Cerebellar nuclear complex (tissue), 1 donor: Measurements from ENCODE around the gene DENND2A.
"Not testable (repeated sequence)": the region's sequence is repeated elsewhere in the genome, so short reads cannot be mapped to it uniquely, and the experiment has no call there.

Source experiments
- DNase-seq, 2 experiments: peaks; one replicate each; lab custom pipeline; 2025; lab: John Stamatoyannopoulos, UW

DENND2A gene

DNA sequence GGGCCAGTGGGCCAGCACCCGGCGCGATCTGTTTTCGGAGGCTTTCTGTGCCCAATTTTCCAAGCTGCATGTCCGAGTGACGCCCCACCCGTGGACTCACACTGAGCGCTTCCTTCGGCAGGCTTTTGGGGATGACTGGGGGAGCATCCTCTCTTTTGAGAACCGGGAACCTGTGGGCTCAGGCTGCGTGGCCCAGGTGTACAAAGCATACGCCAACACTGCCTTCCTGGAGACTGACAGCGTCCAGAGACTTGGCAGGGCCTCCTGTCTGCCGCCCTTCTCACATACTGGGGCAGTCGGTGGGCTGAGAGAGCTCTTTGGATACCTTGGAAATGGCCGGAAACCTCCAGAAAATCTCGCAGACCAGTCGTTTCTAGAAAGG, 33.2 kb upstream of the DENND2A start:
- no peak for DNase-seq

DNA sequence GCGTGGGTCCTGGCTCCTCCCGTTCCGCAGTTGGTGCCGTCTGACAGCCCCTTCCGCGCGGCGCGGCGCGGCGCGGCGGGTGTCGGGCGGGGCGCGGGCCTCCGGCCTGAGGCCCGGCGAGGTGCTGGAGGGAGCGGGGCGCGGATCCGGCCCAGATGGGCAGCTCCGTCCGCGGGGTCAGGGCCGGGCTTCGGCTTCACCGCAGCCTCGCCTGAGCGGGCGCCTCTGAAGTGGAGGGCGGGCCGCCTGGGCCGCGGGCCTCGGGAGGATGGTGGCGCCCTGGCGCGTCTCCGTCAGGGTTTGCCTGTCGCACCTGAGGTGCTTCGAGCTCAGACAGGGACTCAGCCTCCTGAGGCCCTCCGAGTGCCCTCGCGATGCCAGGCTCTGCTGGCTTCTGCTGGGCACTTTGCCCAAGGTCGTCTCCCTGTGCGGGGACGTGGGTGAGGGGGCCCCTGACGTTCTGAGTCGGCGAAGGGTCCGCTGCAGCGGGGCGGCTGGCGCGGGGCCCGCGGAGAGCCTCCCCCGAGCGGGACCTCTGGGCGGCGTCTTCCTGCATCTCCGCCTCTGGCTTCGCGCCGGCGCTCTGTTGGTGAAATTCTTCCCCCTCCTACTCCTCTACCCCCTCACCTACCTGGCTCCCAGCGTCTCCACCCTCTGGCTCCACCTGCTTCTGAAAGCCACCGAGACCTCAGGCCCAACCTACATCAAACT, 32.6 kb upstream of the DENND2A start:
- no peak for DNase-seq

DNA sequence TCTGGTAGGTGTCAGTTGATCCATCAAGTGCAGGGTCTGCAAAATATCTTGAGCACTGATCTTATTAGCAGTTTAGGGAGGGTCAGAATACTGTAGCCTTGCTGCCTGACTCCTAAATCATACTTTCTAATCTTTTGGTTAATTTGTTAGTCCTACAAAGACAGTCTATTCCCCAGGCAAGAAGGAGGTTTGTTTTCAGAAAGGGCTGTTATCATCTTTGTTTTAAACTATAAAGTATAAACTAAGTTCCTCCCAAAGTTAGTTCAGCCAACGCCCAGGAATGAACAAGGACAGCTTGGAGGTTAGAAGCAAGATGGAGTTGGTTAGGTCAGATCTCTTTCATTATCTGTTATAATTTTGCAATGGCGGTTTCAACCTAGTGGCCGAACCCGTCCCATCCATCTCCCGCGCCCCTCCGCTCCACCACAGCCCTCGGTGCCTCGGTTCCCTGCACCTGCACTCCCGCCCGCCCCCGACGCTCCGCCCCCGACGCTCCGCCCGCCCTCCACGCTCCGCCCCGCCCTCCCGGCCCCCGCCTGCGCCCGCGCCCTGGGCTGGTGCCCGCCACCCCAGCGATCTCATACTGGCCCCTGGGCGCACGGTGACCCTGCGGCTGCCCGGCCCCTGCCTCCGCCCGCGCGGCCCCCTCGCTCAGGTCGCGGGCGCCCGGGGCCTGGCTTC, 31.9 kb upstream of the DENND2A start, which contains the start of gene ADCK2:
TSS of gene ADCK2 (plus strand) at position 564 of the 681 bp plus-strand sequence. CDS start 386 bp downstream, outside the sequence.
- no peak for DNase-seq

DNA sequence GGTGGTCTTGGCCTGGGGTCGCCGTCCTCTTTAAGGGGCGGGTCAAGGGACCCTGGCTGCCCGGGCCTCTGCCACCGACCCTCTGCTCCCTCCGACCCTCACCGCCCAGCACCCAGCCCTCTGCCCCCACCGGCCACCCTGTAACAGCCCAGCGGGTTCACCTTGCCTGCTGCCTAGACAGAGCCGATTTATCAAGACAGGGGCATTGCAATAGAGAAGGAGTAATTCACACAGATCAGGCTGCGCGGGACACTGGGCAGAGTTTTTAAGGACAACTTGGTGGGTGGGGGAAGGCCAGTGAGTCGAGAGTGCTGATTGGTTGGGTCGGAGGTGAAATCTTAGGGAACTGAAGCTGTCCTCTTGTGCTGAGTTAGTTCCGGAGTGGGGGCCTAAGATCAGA, 31.4 kb upstream of the DENND2A start:
- DNase-seq: no peak

DNA sequence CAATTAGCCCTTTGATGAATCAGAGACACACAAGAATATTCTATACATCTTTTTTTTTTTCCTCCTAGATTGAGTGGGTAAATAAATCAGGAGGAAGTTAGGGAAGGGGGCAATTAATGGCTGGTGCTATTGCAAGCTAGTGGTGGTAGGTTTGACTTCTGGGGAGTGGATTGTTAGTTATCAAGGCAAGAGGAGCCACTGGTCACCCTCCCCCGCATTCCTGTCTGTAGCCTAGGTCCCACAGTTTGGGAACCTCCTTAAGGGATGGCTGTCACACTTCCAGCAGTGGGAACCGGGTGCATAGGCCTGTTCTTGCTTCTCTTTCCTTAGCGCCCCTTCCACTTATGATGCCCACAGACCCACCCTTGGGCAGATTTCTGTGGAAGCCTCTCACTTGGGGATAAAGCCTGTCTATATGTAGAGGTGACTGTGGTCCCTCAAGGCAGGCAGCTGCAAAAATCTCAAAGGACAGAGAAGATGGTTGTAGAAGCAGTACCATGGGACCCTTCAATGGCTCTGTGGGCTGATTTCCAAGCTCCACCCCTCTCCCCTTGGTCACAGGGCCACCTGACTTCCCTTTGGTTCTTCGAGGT, 29.8 kb upstream of the DENND2A start:
- DNase-seq: no peak

DNA sequence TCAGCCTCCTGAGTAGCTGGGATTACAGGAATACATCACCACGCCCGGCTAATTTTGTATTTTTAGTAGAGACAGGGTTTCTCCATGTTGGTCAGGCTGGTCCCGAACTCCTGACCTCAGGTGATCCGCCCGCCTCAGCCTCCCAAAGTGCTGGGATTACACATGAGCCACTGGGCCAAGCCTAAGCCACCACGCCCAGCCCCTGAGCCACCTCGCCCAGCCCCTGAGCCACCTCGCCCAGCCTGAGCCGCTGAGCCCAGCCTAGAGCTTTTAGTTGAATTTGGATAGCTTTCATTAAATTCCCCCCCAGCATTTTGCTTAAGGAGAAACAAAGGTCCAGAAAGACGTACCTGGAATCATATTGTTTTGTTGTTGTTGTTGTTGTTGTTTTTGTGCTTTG, 29.2 kb upstream of the DENND2A start:
- DNase-seq: not testable (repeated sequence)

DNA sequence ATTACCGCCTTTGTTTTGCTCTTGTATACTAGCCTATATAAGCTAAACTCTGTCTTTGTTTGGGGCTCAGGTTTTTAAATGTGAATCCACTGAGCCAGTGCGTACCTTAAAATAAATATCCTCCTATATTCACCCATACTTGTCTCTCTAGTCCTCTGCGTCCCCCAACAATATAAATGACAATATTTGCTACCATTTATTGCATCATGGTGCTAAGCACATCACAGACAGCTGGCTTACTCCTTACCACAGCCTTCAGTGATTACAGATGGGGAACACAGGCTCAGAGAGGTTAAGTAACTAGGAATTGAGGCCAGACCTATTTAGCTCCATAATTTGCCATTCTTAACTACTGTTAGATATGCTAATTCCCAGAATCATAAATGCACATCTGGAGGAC, 28.7 kb upstream of the DENND2A start:
- no peak for DNase-seq

DNA sequence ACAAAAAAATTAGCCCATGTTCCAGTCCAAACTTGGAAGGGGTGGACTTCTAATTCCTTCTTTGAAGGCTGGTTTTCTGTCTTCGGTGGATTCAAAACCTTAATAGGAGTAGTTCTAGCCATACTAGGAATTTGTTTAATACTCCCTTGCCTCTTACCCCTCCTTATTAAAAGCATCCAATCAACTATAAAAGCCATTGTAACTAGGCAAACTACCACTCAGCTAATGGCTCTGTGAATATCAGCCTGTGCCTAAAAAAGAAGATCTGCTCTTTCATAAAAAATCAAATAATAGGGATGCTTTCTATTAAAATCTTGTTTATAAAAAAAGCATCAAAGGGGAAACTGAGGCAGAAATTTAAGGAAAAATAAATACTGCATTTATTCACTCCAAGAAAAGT, 28.0 kb upstream of the DENND2A start:
- DNase-seq: no peak

DNA sequence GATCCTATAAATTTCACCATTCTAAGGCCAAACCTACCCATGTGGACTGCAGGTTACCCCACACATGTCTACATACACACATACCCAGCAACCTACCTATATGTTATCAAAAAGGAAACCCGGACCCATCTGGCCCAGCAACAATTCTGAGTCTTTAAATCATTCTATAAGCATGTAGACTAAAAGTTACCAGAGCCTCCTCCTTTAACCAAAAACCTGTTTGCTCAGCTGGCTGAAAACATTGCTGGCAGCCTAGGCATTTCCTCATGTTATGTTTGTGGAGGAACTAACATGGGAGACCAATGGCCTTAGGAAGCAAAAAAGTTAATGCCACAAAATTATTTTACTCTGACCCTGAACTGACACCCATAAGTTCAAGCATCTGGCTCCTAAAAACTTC, 26.9 kb upstream of the DENND2A start:
- DNase-seq: no peak

DNA sequence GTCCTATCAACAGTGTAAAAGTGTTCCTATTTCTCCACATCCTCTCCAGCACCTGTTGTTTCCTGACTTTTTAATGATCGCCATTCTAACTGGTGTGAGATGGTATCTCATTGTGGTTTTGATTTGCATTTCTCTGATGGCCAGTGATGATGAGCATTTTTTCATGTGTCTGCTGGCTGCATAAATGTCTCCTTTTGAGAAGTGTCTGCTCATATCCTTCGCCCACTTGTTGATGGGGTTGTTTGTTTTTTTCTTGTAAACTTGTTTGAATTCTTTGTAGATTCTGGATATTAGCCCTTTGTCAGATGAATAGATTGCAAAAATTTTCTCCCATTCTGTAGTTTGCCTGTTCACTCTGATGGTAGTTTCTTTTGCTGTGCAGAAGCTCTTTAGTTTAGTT, 22.3 kb upstream of the DENND2A start:
- DNase-seq: not testable (repeated sequence)

DNA sequence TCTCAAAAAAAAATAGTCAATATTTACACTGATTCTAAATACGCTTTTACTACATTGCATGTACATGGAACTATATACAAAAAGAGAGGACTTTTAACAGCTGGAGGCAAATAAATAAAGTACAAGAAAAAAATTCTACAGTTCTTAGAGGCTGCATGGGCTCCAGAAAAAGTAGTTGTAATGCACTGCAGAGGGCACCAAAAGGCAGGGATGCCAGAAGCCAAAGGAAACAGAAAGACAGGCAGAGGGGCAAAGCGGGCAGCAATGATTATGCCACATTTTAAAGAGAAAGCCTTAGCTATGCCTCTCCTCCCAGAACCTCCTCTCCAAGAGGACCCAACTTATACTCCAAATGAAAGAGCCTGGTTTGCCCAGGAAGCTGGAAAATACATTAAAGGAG, 20.5 kb upstream of the DENND2A start:
- DNase-seq: no peak

DNA sequence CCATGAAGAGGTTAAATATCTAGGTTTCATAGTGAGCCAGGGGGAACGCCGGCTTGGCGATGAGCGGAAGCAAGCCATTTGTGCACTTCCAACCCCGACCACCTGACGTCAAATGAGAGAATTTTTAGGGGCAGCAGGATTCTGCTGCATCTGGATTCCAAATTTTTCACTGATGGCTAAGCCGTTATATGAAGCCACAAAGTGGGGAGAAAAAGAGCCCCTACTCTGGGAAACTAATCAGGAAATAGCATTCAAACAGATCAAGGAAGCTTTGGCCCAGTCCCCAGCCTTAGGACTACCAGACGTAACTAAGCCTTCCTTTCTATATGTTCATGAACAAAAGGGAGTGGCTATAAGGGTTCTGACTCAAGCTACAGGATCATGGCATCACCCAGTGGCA, 19.2 kb upstream of the DENND2A start:
- no peak for DNase-seq

DNA sequence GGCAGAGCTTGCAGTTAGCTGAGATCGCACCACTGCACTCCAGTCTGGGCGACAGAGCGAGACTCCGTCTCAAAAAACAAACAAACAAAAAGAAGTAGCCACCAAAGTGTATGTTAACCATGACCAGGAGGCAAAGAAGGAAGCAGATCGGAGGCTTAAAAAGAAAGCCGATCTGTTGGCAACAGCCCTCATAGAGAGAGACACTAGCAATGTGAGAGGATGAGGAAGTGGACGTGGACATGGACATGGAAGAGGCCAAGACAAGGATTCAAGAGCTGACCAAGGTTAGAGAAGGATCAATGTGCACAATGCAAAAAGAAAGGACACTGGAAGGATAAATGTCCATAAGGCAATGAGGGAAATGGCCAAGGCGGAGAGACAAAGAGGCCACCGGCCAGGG, 17.3 kb upstream of the DENND2A start:
- no peak for DNase-seq

DNA sequence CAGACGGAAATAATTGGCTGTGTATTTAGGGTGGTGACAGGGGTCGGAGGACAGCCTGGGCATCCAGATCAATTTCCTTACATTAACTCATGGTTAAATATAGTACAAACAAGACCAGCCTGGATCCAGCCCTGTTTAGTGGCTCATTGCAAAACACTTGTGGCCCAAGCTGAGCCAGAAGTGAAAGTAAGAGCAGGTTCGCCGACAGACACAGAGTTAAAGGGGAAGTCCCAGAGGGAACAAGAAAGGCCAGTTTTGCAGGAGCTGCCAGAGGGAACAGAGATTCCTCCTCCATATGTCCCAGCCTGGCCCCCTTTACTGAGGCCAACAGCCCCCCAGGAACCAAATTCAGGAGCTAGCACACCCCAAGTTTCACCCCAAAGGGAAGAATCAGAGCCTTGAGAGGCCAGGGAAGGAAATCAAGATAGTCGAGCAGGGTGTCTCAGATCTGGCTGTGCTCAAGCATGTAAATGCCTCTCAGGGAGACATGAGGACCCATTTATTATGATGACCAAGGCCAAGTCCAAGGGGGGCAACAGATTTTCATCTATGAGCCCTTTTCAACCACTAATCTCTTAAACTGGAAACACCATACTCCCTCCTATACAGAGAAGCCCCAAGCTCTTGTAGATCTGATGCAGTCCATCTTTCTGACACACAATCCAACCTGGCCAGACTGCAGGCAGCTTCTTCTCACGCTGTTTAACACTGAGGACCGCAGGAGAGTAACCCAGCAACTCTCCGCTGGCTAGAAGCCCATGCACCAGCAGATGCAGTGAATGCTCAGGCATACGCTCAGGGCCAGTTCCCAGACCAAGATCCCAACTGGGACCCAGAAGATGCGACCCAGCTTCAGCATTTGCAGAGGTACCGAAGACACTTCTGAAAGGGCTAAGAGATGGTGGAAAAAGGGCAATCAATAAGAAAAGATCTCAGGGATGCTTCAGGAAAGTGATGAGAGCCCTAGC, 16.2 kb upstream of the DENND2A start:
- no peak for DNase-seq

DNA sequence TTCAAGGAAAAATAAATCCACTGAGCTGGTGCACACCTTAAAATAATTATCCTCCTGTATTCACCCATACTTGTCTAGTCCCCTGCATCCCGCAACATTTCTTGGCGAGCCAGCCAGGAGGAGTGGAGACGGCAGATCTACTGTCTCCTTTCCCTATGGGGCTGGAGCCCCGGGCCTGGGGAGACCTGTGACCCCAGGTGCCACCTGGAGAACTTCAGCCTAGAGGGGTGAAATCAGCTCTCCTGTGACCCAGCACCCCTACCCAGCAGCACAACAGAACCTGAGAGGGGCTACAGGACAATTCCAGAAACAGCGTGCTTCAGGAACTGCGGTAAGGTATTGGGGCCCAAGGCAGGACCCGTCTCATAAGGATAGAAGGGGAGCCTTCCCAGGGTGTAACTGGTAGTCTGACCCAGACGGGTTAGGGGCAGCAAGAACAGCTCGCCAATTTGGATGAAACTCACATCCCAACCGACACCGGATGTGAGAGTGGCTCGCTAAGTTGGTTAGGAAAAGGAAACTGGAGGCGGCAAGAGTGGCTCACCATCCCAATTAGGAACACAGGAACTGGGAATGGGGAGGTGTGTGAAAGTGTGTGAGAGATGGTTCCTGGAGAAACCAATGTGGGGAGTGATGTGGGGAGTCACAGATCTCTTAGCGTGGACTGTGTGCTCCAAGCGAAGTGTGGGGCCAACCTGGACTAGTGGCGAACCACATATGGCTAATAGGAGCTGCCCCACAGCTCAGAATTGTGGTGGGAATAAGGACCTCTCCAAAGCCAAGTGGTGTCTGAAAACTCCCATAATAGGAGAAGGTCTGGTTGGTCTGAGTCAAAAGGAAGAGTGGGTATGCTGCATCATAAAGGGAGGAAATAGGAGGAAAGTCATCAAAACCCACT, 15.1 kb upstream of the DENND2A start:
- no peak for DNase-seq

DNA sequence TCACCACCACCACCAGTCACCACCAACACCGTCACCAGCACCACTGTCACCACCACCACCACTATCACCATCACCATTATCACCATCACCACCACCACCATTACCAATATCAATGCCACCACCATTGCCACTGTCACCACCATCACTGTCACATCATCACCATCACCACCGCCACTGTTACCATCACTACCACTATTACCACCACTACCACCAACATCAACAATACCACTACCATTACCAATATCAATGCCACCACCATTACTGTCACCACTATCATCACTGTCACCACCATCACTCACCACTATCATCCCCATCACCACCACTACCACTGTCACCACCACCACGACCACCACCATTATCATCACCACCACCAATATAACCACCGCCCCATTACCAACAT, 14.0 kb upstream of the DENND2A start:
- DNase-seq: no peak

DNA sequence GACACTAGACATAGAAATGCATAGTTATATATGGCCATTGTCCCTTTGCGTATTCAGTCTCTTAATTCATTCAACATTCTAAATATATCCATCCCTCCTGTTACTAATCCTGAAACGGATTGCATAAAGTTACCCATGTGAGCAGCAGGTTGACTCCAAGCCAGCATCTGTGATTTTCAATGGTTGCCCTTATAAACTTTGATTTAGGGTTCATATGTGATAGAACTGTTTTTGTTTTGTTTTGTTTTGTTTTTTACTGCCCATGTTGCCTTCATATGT, 13.4 kb upstream of the DENND2A start:
- DNase-seq: no peak

DNA sequence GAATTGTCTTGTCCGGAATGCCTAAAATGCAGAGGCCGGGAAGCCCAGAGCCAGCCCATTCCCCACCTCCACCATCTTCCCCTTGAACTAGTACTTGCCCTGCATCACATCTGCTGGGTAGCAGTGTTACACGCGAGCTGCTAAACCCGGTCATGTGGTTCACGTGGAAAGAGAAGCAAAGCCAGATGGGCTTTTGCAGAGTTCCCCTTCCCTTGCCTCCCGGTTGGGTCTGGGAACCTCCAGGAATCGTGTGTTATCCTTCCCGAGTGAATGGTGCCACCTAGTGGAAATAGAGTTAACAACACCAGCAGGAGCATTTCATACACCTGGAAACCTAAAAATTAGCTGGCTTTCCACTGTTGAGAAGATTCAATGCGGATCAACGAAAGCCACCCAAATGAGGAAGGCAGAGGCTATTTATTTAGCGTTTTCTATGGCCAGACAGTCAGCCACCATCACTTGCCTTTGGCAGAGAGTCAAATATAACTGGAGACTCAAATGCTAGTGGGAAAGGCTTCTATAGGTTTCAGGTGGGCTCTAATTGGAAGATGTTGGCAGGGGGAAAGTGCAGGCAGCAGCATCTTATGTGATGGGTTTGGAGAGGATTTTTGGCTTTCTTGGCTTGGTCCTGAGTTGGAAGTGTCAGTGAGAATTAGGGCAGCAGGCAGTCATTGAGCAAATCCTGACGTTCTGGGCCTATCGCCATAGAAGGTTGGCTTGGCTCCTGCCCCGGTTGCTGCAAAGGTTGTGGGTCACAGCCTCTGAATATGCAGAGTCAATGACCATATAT, 12.9 kb upstream of the DENND2A start:
- peak; percentile 8 to 64 for DNase-seq

DNA sequence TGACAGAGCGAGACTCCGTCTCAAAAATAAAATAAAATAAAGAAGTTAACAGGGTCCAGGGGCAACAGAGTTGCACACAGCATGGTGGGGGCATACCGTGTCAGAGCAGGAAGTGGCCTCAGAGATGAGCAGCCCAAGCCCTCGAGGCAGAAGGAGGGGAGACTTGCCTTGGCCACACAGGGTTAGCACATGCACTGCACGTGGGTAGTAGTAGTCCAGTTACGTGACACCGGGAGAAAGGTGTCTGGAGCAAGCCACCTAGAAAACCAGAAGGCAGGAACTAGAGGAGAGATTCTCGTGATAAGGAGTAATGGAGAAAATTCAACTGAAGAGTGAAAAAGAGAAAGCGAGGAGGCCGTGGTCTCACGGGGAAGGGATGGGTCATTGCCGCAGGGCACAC, 9.8 kb upstream of the DENND2A start:
- no peak for DNase-seq

DNA sequence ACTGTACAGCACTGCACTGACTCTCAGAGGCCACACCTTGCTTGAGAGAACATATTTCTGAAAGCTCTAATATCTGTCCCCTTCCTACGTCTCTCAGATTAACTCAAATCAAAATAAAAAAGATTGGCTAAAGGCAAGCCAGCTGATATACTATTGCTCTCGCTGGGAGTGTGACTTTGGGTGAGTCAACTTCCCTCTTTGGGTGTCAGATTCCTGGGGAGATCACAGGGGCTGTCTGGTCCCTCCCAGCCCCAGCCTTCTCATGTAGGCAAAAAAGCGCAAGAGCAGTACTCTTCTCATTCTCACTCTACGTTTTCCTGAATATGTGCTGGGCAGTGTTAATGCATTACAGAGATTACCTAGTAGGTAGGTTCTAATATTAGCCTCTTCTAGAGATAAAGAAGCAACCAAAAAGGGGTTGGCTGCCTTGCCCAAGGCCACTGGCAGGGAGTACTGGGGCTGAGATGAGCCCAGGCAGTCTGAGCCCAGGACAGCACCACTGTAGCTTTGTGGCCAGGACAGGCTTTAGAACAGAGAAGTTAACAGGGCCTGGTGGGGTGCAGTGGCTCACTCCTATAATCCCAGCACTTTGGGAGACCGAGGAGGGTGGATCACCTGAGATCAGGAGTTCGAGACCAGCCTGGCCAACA, 9.1 kb upstream of the DENND2A start:
- no peak for DNase-seq
